Mesenchymal stem cell (in vitro differentiated cells and primary cell): ENCODE results near the gene ARHGAP15.

Experiments
- DNase-seq: peaks from one replicate; pipeline ENCODE4 v3.0.0-alpha.2; 2013
- H2AFZ ChIP-seq: one replicate; pipeline ENCODE4 v1.6.1; 2013; ENCODE audit warnings: low read depth, mild to moderate bottlenecking, control low read depth, inconsistent platforms, low read length, moderate library complexity
- H2AK5ac ChIP-seq: 2 replicates; pipeline ENCODE4 v1.6.1; 2013; ENCODE audit warnings: low read length, moderate library complexity, mild to moderate bottlenecking, inconsistent platforms; ENCODE audit not compliant: severe bottlenecking
- H2BK120ac ChIP-seq: one replicate; pipeline ENCODE4 v1.6.1; 2013; ENCODE audit warnings: low read depth, mild to moderate bottlenecking, inconsistent platforms, low read length, moderate library complexity
- H2BK12ac ChIP-seq, 2 experiments: one replicate each; pipeline ENCODE4 v1.6.1; 2013; ENCODE audit warnings: inconsistent platforms in 2 of 2, low read length in 2 of 2, mild to moderate bottlenecking in 2 of 2, moderate library complexity in 2 of 2, control low read depth in 1 of 2
- H2BK15ac ChIP-seq: one replicate; pipeline ENCODE4 v1.6.1; 2013; ENCODE audit warnings: mild to moderate bottlenecking, low read depth, inconsistent platforms; ENCODE audit not compliant: poor library complexity, severe bottlenecking
- H2BK5ac ChIP-seq: 2 replicates; pipeline ENCODE4 v1.6.1; 2013; ENCODE audit warnings: low read depth, mild to moderate bottlenecking, low read length, control low read depth, inconsistent platforms; ENCODE audit not compliant: poor library complexity, severe bottlenecking
- H3K14ac ChIP-seq, 2 experiments: one replicate each; pipeline ENCODE4 v1.6.1; 2013; ENCODE audit warnings: inconsistent platforms in 2 of 2, low read length in 2 of 2, control low read depth in 1 of 2, mild to moderate bottlenecking in 1 of 2, moderate library complexity in 1 of 2
- H3K18ac ChIP-seq, 2 experiments: one replicate each; pipeline ENCODE4 v1.6.1; 2013; ENCODE audit warnings: inconsistent platforms in 2 of 2, low read length in 2 of 2, control low read depth in 1 of 2, low read depth in 1 of 2, mild to moderate bottlenecking in 1 of 2
- H3K23ac ChIP-seq, 2 experiments: one replicate each; pipeline ENCODE4 v1.6.1; 2013; ENCODE audit warnings: inconsistent platforms in 2 of 2, low read length in 2 of 2, mild to moderate bottlenecking in 2 of 2, moderate library complexity in 2 of 2, control low read depth in 1 of 2
- H3K27ac ChIP-seq: 2 replicates; pipeline ENCODE4 v1.5.1; 2013; ENCODE audit warnings: mild to moderate bottlenecking, moderate library complexity, low read length, control low read depth, inconsistent platforms; ENCODE audit not compliant: poor library complexity, severe bottlenecking
- H3K27me3 ChIP-seq, 2 experiments: 2 replicates each; pipeline versions ENCODE4 v1.6.1 to v1.7.0; 2013; ENCODE audit warnings: low read length in 2 of 2, mild to moderate bottlenecking in 2 of 2, moderate library complexity in 2 of 2, control low read depth in 1 of 2, inconsistent platforms in 1 of 2; ENCODE audit not compliant: control insufficient read depth in 1 of 2, insufficient read depth in 1 of 2
- H3K36me3 ChIP-seq, 2 experiments: 2 replicates each; pipeline versions ENCODE4 v1.6.1 to v1.7.0; 2013; ENCODE audit warnings: low read length in 2 of 2, control low read depth in 1 of 2, inconsistent platforms in 1 of 2, low read depth in 1 of 2, mild to moderate bottlenecking in 1 of 2; ENCODE audit not compliant: insufficient read depth in 2 of 2, control insufficient read depth in 1 of 2
- H3K4ac ChIP-seq, 2 experiments: one replicate each; pipeline ENCODE4 v1.6.1; 2013; ENCODE audit warnings: inconsistent platforms in 2 of 2, low read length in 2 of 2, mild to moderate bottlenecking in 2 of 2, moderate library complexity in 2 of 2, control low read depth in 1 of 2, low read depth in 1 of 2
- H3K4me1 ChIP-seq: 2 replicates; pipeline ENCODE4 v1.6.1; 2013; ENCODE audit warnings: low read depth, low read length, control low read depth; ENCODE audit not compliant: control insufficient read depth, insufficient read depth
- H3K4me2 ChIP-seq: 2 replicates; pipeline ENCODE4 v1.6.1; 2013; ENCODE audit warnings: low read length, mild to moderate bottlenecking, inconsistent platforms; ENCODE audit not compliant: poor library complexity, severe bottlenecking
- H3K4me3 ChIP-seq, 2 experiments: 2 replicates each; pipeline versions ENCODE4 v1.5.1 to v1.7.0; 2013; ENCODE audit warnings: low read length in 2 of 2, mild to moderate bottlenecking in 2 of 2, control low read depth in 1 of 2, low read depth in 1 of 2; ENCODE audit not compliant: insufficient read depth in 1 of 2
- H3K79me1 ChIP-seq: replicated peaks from 2 replicates; pipeline ENCODE4 v1.6.1; 2013; ENCODE audit warnings: mild to moderate bottlenecking, control low read depth, low read length, inconsistent platforms; ENCODE audit not compliant: poor library complexity, severe bottlenecking
- H3K9ac ChIP-seq: 2 replicates; pipeline ENCODE4 v1.7.0; 2013; ENCODE audit warnings: mild to moderate bottlenecking, low read length, moderate library complexity
- H3K9me3 ChIP-seq: 2 replicates; pipeline ENCODE4 v1.7.0; 2013; ENCODE audit warnings: mild to moderate bottlenecking, low read length; ENCODE audit not compliant: control insufficient read depth
- H4K8ac ChIP-seq: one replicate; pipeline ENCODE4 v1.6.1; 2013; ENCODE audit warnings: inconsistent platforms, mild to moderate bottlenecking, low read length, moderate library complexity
- H4K91ac ChIP-seq: one replicate; pipeline ENCODE4 v1.6.1; 2013; ENCODE audit warnings: mild to moderate bottlenecking, low read length, inconsistent platforms
- WGBS: methylation state at CpG from one replicate; pipeline ENCODE4 v1.1.7; 2013; ENCODE audit warnings: mixed read lengths; 5-methylcytosine and 5-hydroxymethylcytosine counted together

The ARHGAP15 gene

DNA sequence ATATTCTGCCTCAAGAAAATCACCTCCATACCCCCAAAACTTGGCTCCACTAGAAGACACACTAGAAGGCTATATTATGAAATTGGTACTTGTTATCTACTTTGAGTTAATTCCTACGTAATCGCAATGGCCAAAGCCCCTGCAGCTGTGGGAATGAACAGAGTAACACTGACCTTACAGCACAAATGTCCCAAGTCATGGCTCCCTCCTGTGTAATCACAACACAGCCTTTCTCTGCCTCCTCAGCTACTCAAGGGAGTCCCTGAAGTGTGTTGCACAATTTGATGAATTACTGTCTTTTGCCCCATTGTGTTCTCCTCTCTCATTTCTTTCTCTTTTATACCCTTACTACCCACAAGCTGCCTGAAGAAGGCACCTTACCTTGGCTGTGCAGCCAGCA, 375.2 kb downstream of the ARHGAP15 start:
- no peak overlapping the region for H2BK5ac ChIP-seq
- H4K8ac ChIP-seq = no peak overlapping the region
- H3K27ac ChIP-seq = no peak overlapping the region
- H3K27me3 ChIP-seq = no peaks in the 10 kb centered on the region
- H3K9me3 ChIP-seq = no peaks in the 10 kb centered on the region
- no peak overlapping the region for H2BK15ac ChIP-seq
- no peak overlapping the region for H3K9ac ChIP-seq
- H2BK120ac ChIP-seq = no peak overlapping the region
- H3K36me3 ChIP-seq = no peaks in the 10 kb centered on the region
- no peak overlapping the region for H3K4me3 ChIP-seq
- H4K91ac ChIP-seq = no peak overlapping the region
- H3K79me1 ChIP-seq = no peaks in the 10 kb centered on the region
- H3K23ac ChIP-seq = no peak overlapping the region
- H3K14ac ChIP-seq = no peak overlapping the region
- H2AFZ ChIP-seq = no peak overlapping the region
- no peak overlapping the region for H2AK5ac ChIP-seq
- no peak overlapping the region for H3K18ac ChIP-seq
- no peak for DNase-seq
- H3K4me1 ChIP-seq = no peaks in the 10 kb centered on the region
- H3K4ac ChIP-seq = no peak overlapping the region
- 95% methylated on average over 2 of the region's 2 CpGs for WGBS
- H3K4me2 ChIP-seq = no peak overlapping the region
- no peak overlapping the region for H2BK12ac ChIP-seq

DNA sequence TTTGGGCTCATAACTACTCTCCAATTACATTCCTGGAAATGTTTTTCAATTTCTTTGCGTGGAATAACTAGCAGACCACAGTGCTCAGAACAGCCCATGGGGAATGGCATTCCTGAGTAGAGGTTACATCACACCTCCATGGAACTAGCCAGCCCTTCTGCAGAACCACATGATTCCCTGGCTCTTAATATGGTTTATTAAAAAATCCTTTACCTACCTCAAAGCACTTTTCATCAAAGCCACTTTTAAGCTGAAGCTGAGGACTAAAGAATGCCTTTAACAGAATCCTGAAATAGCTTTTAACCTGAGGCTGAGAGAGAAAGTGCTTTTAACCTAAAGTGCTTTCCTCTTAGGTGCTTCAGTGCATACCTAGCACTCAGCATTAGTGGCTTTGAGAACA, 376.3 kb downstream of the ARHGAP15 start:
- Histone ChIP-seq H2AK5ac (no peak overlapping the region), H3K9ac (no peak overlapping the region), H2BK120ac (no peak overlapping the region), H3K36me3 (no peaks in the 10 kb centered on the region), H3K4me1 (no peaks in the 10 kb centered on the region), H3K27me3 (no peaks in the 10 kb centered on the region), H3K23ac (no peak overlapping the region), H2AFZ (no peak overlapping the region), H4K8ac (no peak overlapping the region), H3K14ac (no peak overlapping the region), H2BK12ac (no peak overlapping the region), H3K9me3 (no peaks in the 10 kb centered on the region), H3K4me2 (no peak overlapping the region), H3K18ac (no peak overlapping the region), H2BK15ac (no peak overlapping the region), H4K91ac (no peak overlapping the region), H2BK5ac (no peak overlapping the region), H3K4me3 (no peak overlapping the region), H3K27ac (no peak overlapping the region), H3K79me1 (no peaks in the 10 kb centered on the region), H3K4ac (no peak overlapping the region)
- WGBS = 94% methylated on average over 1 of the region's 1 CpG
- no peak for DNase-seq

DNA sequence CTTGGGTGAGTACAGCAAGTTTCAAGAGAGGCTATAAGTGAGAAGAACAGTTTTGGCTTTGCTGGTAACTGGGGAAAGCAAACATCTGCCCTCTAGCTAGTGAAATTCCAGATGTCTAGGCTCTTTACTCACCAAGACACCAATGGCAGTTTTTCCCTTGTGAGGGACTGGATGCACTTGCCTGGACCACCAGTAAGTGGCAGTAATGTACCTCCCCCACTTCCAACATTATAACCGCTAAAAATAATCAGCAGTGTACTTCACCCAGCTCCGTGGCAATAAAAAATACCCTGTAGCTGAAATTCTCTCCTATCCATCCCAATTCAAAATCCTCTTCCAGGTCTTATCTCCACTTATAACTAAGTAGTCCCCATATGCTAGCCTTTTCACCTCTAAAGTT, 383.9 kb downstream of the ARHGAP15 start:
- Histone ChIP-seq H3K23ac (no peak overlapping the region), H4K8ac (no peak overlapping the region), H3K18ac (no peak overlapping the region), H3K79me1 (no peaks in the 10 kb centered on the region), H3K27ac (no peak overlapping the region), H2BK15ac (no peak overlapping the region), H2BK5ac (no peak overlapping the region), H4K91ac (no peak overlapping the region), H2AFZ (no peak overlapping the region), H3K9me3 (no peaks in the 10 kb centered on the region), H2BK12ac (no peak overlapping the region), H3K4me3 (no peak overlapping the region), H3K14ac (no peak overlapping the region), H3K36me3 (no peaks in the 10 kb centered on the region), H3K4ac (no peak overlapping the region), H3K27me3 (no peaks in the 10 kb centered on the region), H2AK5ac (no peak overlapping the region), H2BK120ac (no peak overlapping the region), H3K9ac (peak overlapping the region; percentile 65), H3K4me2 (no peak overlapping the region), H3K4me1 (no peaks in the 10 kb centered on the region)
- 7% methylated on average over 2 of the region's 2 CpGs for WGBS
- peak; percentile 74 for DNase-seq

DNA sequence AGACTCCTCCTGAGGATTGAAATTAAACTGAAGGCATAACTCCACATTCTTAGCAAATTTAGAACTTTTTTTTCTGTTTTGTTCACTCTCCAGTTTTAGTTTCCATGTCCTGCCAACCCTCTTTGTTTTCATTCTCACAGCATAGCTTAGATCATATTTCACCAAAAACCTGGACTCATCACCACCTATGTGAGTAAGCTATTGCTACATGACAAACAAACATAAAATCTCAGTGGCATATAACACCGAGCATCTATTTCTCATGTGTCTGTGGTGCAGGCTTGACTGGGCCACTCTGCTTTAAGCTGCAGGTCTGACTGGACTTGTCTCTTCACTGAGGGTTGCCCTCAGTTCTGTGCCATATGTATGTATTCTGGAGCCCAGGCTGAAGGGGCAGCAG, 385.2 kb downstream of the ARHGAP15 start:
- DNase-seq = no peak
- Histone ChIP-seq H3K4me1 (no peaks in the 10 kb centered on the region), H3K9ac (no peak overlapping the region), H3K9me3 (no peaks in the 10 kb centered on the region), H3K36me3 (no peaks in the 10 kb centered on the region), H3K18ac (no peak overlapping the region), H2BK120ac (no peak overlapping the region), H4K8ac (no peak overlapping the region), H3K4me3 (no peak overlapping the region), H2BK5ac (no peak overlapping the region), H3K4ac (peak overlapping the region in 1 of 2 experiments; percentile 2), H2BK12ac (no peak overlapping the region), H2AK5ac (no peak overlapping the region), H2BK15ac (no peak overlapping the region), H3K4me2 (no peak overlapping the region), H3K23ac (no peak overlapping the region), H3K27ac (no peak overlapping the region), H3K27me3 (no peaks in the 10 kb centered on the region), H3K79me1 (no peaks in the 10 kb centered on the region), H3K14ac (no peak overlapping the region), H2AFZ (no peak overlapping the region), H4K91ac (no peak overlapping the region)
- WGBS = 86% methylated on average over 1 of the region's 1 CpG
